HUES6 (cell line): Measurements from ENCODE around the gene NOTUM.

Source experiments
- H3K27ac ChIP-seq: 2 replicates; pipeline ENCODE4 v1.7.0; 2013; ENCODE audit warnings: low read depth, mild to moderate bottlenecking, low read length, inconsistent platforms
- H3K27me3 ChIP-seq: 2 replicates; pipeline ENCODE4 v1.6.1; 2013; ENCODE audit warnings: low read length; ENCODE audit not compliant: control insufficient read depth, insufficient read depth
- H3K36me3 ChIP-seq: 2 replicates; pipeline ENCODE4 v1.6.1; 2013; ENCODE audit warnings: low read length; ENCODE audit not compliant: control insufficient read depth, insufficient read depth
- H3K4me1 ChIP-seq: 2 replicates; pipeline ENCODE4 v1.6.1; 2013; ENCODE audit warnings: low read length; ENCODE audit not compliant: control insufficient read depth, insufficient read depth
- H3K4me3 ChIP-seq: 2 replicates; pipeline ENCODE4 v1.5.1; 2013; ENCODE audit warnings: low read depth, low read length
- H3K9ac ChIP-seq: one replicate; pipeline ENCODE4 v1.6.1; 2013; ENCODE audit warnings: mild to moderate bottlenecking, low read length
- H3K9me3 ChIP-seq: 2 replicates; pipeline ENCODE4 v1.6.1; 2013; ENCODE audit warnings: low read depth, low read length; ENCODE audit not compliant: control insufficient read depth, insufficient read depth

NOTUM gene

DNA sequence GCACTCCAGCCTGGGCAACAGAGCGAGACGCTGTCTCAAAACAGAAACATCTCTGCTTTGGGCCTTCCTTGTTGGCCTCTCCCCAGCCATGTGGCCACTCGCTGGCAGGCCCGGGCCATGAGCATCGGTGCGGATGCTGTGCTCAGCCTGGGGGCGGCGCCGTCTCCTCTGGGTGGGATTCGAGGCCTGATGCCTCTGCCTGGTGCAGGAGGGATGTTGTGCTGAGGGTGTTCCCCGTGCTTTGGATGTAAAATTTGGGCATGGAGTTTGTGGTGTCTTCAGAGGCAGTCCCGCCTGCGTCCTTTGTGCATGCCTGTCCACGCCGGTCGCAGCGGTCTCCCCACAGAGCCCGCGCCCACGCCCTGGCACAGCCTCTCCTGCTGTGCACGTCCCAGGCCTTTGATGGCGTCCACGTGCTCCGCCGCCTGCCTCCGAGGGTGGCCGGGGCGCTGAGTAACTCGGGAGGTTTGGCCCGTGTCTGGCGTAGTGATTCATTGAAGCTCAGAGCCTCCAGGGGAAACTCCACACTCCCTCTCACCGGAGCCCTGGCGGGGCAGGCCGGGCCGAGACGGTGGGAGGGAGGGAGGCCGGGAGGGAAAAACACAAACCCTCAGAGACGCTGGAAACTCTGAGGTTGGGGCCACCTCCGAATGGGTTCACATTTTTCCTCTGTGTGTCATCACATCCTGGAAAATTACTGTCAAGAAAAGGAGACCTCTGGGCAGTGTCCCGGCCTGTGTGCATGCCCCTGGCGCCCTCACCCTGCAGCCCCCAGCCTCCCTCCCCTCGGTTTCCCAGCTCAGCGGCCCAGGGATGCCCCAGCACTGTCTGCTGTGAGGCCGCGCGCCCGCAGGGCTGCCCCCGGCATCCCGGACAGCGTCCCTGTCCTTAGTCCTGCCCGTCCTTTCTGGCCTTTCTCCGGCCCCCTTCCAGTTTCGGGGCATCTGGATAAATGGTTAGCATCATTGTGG, 42.7 kb upstream of the NOTUM start:
- peak overlapping the region; percentile 58 for H3K9ac ChIP-seq

DNA sequence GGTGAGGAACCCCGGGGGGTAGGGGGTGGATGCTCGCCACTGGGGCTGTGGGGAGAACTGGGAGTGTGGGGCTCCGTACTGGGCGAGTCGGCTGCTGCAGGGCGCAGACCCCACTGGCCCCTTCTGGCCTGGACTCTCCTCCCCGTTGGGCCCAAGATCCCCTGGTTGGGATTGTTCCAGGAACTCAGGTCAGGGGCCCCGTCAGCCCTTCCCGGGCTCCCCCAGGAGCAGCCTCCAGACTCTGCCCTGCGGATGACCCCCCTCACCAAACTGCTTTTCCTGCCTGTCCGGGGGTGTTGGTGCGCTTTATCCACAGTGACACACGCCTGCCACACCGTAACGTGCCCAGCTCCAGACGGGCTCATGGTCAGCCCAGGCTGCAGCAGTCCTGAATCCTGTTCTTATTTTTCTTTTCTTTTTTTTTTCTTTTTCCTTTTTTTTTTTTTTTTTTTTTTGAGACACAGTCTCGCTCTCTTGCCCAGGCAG, 40.6 kb upstream of the NOTUM start:
- no peaks in the 10 kb centered on the region for H3K27me3 ChIP-seq
- H3K4me1 ChIP-seq = peaks cover 5% of the 10 kb centered on the region; the same call in 1 of the 2 replicates
- H3K36me3 ChIP-seq = peaks cover 6% of the 10 kb centered on the region
- H3K9ac ChIP-seq = no peak overlapping the region
- no peaks in the 10 kb centered on the region for H3K9me3 ChIP-seq
- 0 out of 2 replicates have a peak overlapping the region, but pooled peaks have one; percentile 47 for H3K27ac ChIP-seq
- no peak overlapping the region for H3K4me3 ChIP-seq

More for the DNA sequence above, 42.7 kb upstream of the NOTUM start:
- peaks cover 5% of the 10 kb centered on the region; the same call in 1 of the 2 replicates for H3K4me1 ChIP-seq
- H3K27me3 ChIP-seq = no peaks in the 10 kb centered on the region
- H3K27ac ChIP-seq = peak overlapping the region; percentile 61; the same call in 1 of the 2 replicates
- H3K36me3 ChIP-seq = no peaks in the 10 kb centered on the region; the same call in 1 of the 2 replicates
- H3K9me3 ChIP-seq = no peaks in the 10 kb centered on the region
- no peak overlapping the region for H3K4me3 ChIP-seq

DNA sequence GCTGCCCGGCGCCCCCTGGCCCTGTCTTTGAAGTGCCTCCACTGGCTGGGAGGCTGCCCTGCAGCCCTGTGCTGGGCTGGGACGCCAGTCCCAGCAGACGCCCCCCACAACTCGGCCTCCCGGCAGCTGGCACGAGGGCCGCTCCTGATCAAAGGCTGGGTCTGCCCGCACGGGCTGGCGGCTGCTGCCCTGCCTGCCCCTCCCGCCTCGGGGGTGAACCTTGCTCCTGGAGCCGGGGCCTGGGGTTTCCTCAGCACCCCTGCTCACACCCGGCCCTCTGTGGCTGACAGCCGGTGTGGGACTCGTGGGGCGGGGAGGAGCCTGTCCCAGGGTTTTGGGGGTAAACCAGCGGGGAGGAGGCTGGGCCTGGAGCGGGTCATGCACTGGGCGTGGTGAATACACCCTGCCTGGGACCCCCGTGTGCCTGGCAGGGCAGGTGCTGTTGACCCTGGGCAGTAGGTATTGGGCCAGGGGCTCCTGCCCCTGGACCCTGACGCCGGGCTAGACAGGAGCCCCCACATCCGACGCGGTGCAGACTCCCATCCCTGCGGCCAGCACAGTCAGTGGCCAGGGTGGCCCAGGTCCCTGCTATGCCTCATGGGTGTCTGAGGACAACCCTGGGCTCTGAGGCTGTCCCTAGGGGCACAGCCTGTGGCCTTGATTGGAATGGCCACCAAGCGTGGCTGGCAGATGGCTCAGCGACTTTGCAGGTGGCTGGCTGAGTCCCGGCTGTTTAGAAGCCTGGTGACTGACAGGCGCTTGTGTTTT, 40.0 kb upstream of the NOTUM start:
- H3K27me3 ChIP-seq = no peaks in the 10 kb centered on the region
- H3K4me1 ChIP-seq = peaks cover 5% of the 10 kb centered on the region; the same call in 1 of the 2 replicates
- 0 out of 2 replicates have a peak overlapping the region, but pooled peaks have one; percentile 47 for H3K27ac ChIP-seq
- H3K36me3 ChIP-seq = peaks cover 6% of the 10 kb centered on the region
- H3K9me3 ChIP-seq = no peaks in the 10 kb centered on the region
- H3K9ac ChIP-seq = no peak overlapping the region
- no peak overlapping the region for H3K4me3 ChIP-seq

DNA sequence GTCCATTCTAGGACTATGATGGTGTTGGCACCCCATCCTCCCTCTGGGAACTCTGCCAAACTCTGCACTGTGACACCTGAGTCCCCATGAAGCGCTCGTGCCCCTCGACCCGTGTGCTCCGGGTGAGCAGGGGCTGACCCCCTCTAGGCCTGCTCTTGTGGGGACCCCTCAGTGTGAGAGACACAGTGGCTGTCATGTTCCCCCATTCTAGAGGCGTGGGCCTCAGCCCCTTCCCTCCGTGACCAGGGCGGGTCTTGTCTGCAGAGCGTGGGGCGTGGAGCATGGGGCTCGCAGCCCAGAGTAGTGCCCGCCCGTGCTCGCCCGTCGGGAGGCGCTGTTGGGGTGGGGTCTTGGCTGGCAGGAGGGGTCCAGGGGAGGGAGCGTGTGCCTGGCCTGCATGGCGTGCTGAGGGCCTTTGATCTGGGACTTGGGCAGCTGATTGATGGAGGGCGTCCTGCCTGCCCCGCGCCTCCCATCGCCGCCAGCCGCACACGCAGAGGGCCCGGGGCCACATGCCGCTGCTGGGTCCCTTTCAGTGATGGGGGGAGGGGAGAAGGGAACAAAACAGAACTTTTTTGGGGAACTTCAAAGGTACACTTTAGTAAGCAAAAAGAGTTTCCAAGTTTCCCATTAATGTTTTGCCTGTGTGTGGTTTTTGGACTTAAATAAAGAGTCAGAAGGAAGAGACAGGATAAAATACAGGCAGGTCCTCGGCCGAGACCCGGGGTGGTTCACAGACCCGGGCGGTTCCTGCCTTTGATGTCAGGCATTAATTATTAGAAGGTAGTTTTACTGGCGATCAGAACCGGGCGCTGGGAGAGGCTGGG, 39.2 kb upstream of the NOTUM start:
- H3K27me3 ChIP-seq = no peaks in the 10 kb centered on the region
- H3K9me3 ChIP-seq = no peaks in the 10 kb centered on the region
- H3K9ac ChIP-seq = no peak overlapping the region
- H3K36me3 ChIP-seq = peaks cover 6% of the 10 kb centered on the region
- H3K4me1 ChIP-seq = peaks cover 5% of the 10 kb centered on the region; the same call in 1 of the 2 replicates
- no peak overlapping the region for H3K4me3 ChIP-seq
- H3K27ac ChIP-seq = no peak overlapping the region; the same call in 1 of the 2 replicates

DNA sequence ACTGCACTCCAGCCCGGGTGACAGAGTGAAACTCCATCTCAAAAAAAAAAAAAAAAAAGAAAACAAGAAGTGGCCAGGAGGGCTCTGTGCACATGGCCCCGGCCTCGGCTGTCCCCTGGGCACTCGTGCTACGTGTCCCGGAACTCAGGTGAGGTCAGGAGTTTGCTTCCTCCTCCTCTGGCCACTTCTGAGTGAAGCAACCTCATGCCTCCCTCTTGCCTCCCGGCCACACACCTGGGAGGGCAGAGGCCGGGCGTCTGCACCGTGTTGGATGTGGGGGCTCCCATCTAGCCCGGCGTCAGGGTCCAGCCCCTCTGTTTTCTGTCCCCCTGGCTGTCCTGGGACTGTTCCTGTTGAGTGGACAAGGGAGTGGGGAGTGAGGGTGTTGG, 38.6 kb upstream of the NOTUM start:
- Histone ChIP-seq H3K27ac (no peak overlapping the region; the same call in 1 of the 2 replicates), H3K36me3 (peaks cover 6% of the 10 kb centered on the region)

DNA sequence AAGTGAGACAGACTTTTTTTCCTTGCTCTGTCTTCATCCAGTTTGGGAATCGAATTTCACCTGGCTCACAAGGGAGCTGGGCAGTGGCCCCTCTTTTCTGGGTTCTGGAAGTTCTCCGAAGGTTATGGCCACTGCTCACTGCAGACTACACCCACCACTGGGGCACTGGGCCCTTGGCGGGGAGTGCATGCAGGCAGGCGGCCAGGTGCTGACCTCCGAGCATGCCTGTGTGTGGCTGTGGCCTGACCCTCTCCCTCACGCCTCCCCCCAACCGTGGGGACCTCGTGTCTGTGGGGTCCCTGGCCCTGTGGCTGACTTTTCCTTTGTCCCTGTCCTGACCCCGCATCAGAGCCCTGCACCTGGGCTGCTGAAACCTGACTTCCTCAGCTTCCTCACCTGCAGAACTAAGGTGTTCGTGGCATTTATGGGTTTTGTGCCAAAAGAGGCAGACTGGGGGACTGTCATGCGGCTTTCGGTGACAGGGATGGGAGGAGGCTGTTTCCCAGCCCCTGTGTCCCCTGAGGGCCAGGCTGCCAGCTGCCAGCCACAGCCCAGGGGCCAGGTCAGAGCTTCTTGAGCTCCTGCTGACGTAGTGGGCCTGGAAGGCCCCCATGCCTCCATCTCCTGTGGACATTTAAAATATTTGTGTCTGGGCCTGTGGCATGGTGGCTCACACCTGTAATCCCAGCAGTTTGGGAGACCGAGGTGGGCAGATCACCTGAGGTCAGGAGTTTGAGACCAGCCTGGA, 37.9 kb upstream of the NOTUM start:
- Histone ChIP-seq H3K4me1 (peaks cover 9% of the 10 kb centered on the region; the same call in 1 of the 2 replicates), H3K36me3 (peaks cover 10% of the 10 kb centered on the region), H3K9me3 (no peaks in the 10 kb centered on the region), H3K9ac (no peak overlapping the region), H3K27ac (no peak overlapping the region), H3K4me3 (no peak overlapping the region), H3K27me3 (no peaks in the 10 kb centered on the region)

More for the DNA sequence above, 38.6 kb upstream of the NOTUM start:
- Histone ChIP-seq H3K4me3 (no peak overlapping the region), H3K9me3 (no peaks in the 10 kb centered on the region), H3K27me3 (no peaks in the 10 kb centered on the region), H3K9ac (no peak overlapping the region), H3K4me1 (peaks cover 5% of the 10 kb centered on the region; the same call in 1 of the 2 replicates)

DNA sequence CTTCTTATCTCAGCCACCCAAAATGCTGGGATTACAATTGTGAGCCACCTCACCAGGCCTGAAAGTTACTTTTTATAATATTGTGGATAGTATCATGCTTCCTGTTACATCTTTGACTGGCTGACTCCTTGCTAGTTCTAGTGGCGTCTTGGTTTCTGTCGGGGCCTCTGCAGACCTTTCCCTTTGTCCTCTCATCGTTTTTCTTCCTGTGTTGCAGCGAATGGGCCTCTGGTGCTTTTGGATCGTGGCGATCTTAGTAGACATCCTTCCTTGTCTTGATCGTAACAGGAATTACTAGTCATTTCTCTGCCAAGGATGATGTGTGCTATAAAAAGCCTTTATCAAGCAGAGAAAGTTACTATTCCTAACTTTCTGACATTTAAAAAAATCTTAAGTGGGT, 37.2 kb upstream of the NOTUM start:
- Histone ChIP-seq H3K9ac (no peak overlapping the region), H3K9me3 (no peaks in the 10 kb centered on the region), H3K4me1 (peaks cover 9% of the 10 kb centered on the region; the same call in 1 of the 2 replicates), H3K4me3 (no peak overlapping the region), H3K27me3 (no peaks in the 10 kb centered on the region), H3K36me3 (peaks cover 10% of the 10 kb centered on the region), H3K27ac (no peak overlapping the region)

DNA sequence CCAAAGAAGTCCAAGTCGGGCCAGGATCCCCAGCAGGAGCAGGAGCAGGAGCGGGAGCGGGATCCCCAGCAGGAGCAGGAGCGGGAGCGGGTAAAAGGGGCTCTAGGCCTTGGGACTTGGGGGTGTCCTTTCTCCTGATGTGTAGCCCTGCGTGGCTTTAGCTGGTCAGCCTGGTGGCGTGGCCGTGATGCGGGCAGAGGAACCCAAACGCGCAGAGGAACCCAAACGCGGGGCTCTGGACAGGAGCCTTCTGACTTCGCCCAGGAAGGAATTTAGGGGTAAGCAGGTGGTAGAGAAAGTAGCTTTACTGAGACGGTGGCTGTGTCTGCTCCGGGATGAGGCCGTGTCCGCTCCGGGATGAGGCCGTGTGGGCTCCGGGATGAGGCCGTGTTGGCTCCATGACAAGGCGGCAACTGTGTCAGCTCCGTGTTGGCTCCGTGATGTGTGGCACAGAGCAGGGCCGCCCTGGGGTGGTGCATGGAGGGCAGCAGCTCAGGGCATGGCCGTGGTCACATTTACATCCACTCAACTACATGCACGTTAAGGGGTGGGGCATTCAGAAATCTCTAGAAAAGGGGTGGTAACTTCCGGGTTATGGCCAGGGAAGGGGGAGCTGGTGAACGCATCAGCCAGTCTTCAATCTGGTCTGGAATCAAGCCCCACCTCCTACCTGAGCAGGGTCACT, 35.9 kb upstream of the NOTUM start:
- H3K4me1 ChIP-seq = peaks cover 18% of the 10 kb centered on the region
- H3K9me3 ChIP-seq = no peaks in the 10 kb centered on the region
- peaks cover 10% of the 10 kb centered on the region for H3K36me3 ChIP-seq
- H3K27me3 ChIP-seq = no peaks in the 10 kb centered on the region
- H3K4me3 ChIP-seq = no peak overlapping the region
- H3K27ac ChIP-seq = no peak overlapping the region
- H3K9ac ChIP-seq = no peak overlapping the region

DNA sequence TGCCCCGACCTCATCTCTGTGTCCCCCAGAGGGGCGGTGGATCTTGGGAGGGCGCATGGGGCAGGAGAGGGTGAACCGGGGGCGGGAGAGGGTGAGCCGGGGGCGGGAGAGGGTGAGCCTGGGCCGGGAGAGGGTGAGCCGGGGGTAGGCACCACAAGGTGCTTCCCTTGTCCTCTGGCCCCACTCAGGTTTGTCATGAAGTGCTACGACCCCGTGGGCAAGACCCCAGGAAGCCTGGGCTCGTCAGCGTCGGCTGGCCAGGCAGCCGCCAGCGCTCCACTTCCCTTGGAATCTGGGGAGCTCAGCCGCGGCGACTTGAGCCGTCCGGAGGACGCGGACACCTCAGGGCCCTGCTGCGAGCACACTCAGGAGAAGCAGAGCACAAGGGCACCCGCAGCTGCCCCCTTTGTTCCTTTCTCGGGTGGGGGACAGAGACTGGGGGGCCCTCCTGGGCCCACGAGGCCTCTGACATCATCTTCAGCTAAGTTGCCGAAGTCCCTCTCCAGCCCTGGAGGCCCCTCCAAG, 35.3 kb upstream of the NOTUM start:
- peaks cover 23% of the 10 kb centered on the region for H3K4me1 ChIP-seq

More for the DNA sequence above, 35.3 kb upstream of the NOTUM start:
- Histone ChIP-seq H3K27me3 (no peaks in the 10 kb centered on the region), H3K36me3 (peaks cover 10% of the 10 kb centered on the region), H3K4me3 (no peak overlapping the region), H3K9me3 (no peaks in the 10 kb centered on the region), H3K9ac (no peak overlapping the region), H3K27ac (no peak overlapping the region)
